Fibroblast of pulmonary artery (primary cell): ENCODE data around the gene MBD3L2.

Experiments
- DNase-seq: peaks from one replicate; pipeline ENCODE4 v3.0.0-alpha.2; 2010; ENCODE audit warnings: low read depth
- H3K4me3 ChIP-seq: replicated peaks from 2 replicates; pipeline ENCODE4 v1.5.1; 2011; ENCODE audit warnings: low read depth, mild to moderate bottlenecking, control low read depth, low read length, moderate library complexity
- CTCF ChIP-seq: IDR thresholded peaks from 2 replicates; pipeline ENCODE4 v1.5.1; 2011; ENCODE audit warnings: mild to moderate bottlenecking, control low read depth, low read length, inconsistent platforms; ENCODE audit errors: missing control alignments

The MBD3L2 gene

DNA sequence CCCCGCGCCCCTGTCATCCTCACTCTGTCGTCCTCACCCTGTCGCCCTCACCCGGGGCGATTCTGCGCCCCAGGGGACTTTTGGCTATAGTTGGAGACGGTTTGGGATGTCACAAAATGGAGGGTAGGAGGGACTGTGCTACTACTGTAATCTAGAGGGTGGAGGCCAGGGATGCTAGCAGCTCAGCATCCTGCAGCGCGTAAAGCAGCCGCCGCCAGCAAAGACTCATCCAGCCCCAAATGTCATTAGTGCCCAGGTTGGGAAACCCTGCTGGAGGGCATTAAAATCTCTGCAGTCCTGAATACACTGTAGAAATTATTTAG lies 20.7 kb downstream of the MBD3L2 start:
- no peak for TF ChIP-seq CTCF
- peak overlapping the region; percentile 97 for H3K4me3 ChIP-seq
- DNase-seq = no peak

DNA sequence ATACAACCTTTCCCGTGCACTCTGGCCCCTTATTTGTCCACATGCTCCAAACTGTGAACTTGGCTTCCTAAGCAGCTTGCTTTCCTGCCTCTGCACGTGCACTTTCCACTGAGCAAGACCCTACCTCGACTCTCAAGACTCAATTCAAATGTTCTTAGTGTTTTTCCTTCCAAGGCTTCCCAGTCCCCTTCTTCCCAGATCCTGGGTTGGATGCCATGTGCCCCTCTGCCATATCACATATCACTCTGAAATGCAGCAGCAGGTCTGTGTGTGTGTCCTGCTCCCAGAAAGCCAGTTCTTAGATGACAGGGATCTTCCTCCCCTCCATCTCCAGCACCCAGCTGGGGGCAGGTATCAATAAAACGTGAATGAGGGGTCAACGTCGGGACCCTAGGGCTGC lies 23.4 kb downstream of the MBD3L2 start:
- H3K4me3 ChIP-seq = no peak overlapping the region
- DNase-seq = no peak
- no peak for TF ChIP-seq CTCF

DNA sequence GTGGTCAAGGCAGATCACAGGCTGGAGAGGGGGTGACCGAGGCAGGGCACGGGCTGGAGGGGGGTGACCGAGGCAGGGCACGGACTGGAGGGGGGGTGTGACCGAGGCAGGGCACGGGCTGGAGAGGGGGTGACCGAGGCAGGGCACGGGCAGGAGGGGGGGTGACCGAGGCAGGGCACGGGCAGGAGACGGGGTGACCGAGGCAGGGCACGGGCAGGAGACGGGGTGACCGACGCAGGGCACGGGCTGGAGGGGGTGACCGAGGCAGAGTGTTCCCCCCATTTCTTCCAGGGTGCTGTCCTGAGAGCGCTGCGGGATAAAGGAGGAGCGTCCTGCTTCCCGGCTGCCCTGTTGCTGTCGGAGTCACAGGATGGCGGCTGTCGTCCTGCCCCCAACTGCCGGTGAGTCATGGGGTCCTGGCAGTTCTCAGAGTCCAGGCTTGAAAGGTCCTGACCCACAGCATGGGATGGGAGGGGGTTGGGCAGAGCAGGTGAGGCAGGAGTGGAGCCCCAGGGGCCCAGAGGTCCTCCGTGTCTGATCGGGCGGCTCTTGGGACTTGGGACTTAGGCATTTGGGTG lies 25.7 kb downstream of the MBD3L2 start:
- no peak overlapping the region for H3K4me3 ChIP-seq
- no peak for TF ChIP-seq CTCF
- DNase-seq = no peak

GRCh38 chr19:7076151-7076550 lies 27.0 kb downstream of the MBD3L2 start:
- no peak for DNase-seq
- no peak overlapping the region for H3K4me3 ChIP-seq
- no peak for TF ChIP-seq CTCF

DNA sequence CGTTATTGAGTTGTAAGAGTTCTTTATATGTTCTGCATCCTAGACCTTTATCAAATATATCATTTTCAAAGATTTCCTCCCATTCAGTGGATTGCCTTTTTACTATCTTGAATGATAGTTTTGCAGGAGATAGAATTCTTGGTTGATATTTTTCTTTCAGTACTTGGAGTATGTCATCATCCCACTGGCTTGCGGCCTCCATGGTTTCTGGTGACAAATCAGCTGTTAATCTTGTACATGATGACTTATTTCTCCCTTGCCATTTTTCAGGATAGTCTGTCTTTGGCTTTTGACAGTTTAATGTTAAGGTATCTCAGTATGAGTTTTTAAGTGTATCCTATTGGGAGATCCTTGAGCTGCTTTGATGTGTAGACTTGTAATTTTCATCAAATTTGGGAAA lies 28.9 kb downstream of the MBD3L2 start:
- DNase-seq = no peak
- H3K4me3 ChIP-seq = no peak overlapping the region
- no peak for TF ChIP-seq CTCF

- TF ChIP-seq CTCF = no peak
- H3K4me3 ChIP-seq = no peak overlapping the region
- DNase-seq = peak; percentile 53
Observed at GRCh38 chr19:7083076-7083956, 34.2 kb downstream of the MBD3L2 start.

- no peak overlapping the region for H3K4me3 ChIP-seq
- no peak for DNase-seq
- no peak for TF ChIP-seq CTCF
Observed at GRCh38 chr19:7088999-7089398, 39.9 kb downstream of the MBD3L2 start.
